Smooth muscle cell (in vitro differentiated cells): ENCODE measurements around the gene GADD45B. TPM values are rescaled to one million over a fixed set of nuclear protein-coding genes. Genes with fewer than 3 reads are reported as not detected.

Source experiments
- DNase-seq: peaks from one replicate; lab custom pipeline; 2025; ENCODE audit not compliant: unreplicated experiment; lab: John Stamatoyannopoulos, UW
- H2AFZ ChIP-seq: fragments of 200-600 bp; sonication (generic); 2 replicates; pipeline ENCODE4 v1.6.0; 2016; ENCODE audit warnings: antibody characterized with exemption, low read depth, mild to moderate bottlenecking
- H3F3A ChIP-seq: fragments of 200-600 bp; sonication (generic); 2 replicates; pipeline ENCODE4 v1.6.0; 2017; ENCODE audit warnings: antibody characterized with exemption, low read depth
- H3K27ac ChIP-seq: fragments of 200-600 bp; sonication (generic); 2 replicates; pipeline ENCODE4 v1.5.1; 2016; ENCODE audit warnings: low read depth, mild to moderate bottlenecking
- H3K27me3 ChIP-seq: fragments of 200-600 bp; sonication (generic); 2 replicates; pipeline ENCODE4 v1.6.1; 2016; ENCODE audit warnings: low read depth, mild to moderate bottlenecking
- H3K36me3 ChIP-seq: fragments of 200-600 bp; sonication (generic); 2 replicates; pipeline ENCODE4 v1.5.1; 2016; ENCODE audit warnings: low read depth
- H3K4me1 ChIP-seq: fragments of 200-600 bp; sonication (generic); 2 replicates; pipeline ENCODE4 v1.5.1; 2016; ENCODE audit warnings: low read depth
- H3K4me2 ChIP-seq: fragments of 200-600 bp; sonication (generic); 2 replicates; pipeline ENCODE4 v1.6.0; 2016; ENCODE audit warnings: mild to moderate bottlenecking
- H3K4me3 ChIP-seq: fragments of 200-600 bp; sonication (generic); 2 replicates; pipeline ENCODE4 v1.5.1; 2016; ENCODE audit warnings: mild to moderate bottlenecking
- H3K79me2 ChIP-seq: fragments of 200-600 bp; sonication (generic); 2 replicates; pipeline ENCODE4 v1.6.0; 2016; ENCODE audit warnings: low read depth, mild to moderate bottlenecking
- H3K9ac ChIP-seq: fragments of 200-600 bp; sonication (generic); 2 replicates; pipeline ENCODE4 v1.6.0; 2016; ENCODE audit warnings: low read depth
- H3K9me3 ChIP-seq: fragments of 200-600 bp; sonication (generic); replicated peaks from 2 replicates; pipeline ENCODE4 v1.5.1; 2016; ENCODE audit warnings: low read depth
- H4K20me1 ChIP-seq: fragments of 200-600 bp; sonication (generic); 2 replicates; pipeline ENCODE4 v1.6.0; 2016; ENCODE audit warnings: low read depth
- WGBS: methylation state at CpG from one replicate; pipeline ENCODE4 v1.1.7; 2016; ENCODE audit warnings: low lambda C conversion rate; 5-methylcytosine and 5-hydroxymethylcytosine counted together
- polyA plus RNA-seq: library from polyadenylated mRNA; unstranded; fragments of >200 nt; fragmentation: Nextera tagmentation; extraction: Ambion mirVana; gene quantifications from 2 replicates; pipeline ENCODE4 v1.2.1, GENCODE V29; 2016
- total RNA-seq: library from RNA; depleted of rRNA; stranded (reverse); fragments of >200 nt; gene quantifications from 2 replicates; pipeline ENCODE4 v1.2.3, GENCODE V29; 2014
- TF ChIP-seq, protein P1 (sequence below): fragments of 200-600 bp; sonication (generic); IDR thresholded peaks from 2 replicates; pipeline ENCODE4 v1.5.1; 2017; ENCODE audit warnings: borderline replicate concordance, mild to moderate bottlenecking, antibody characterized with exemption; ENCODE audit not compliant: insufficient read depth, poor library complexity, severe bottlenecking

The GADD45B gene
- total and polyA plus RNA-seq, 2 experiments from 2014 or later = 252 to 533 TPM

DNA sequence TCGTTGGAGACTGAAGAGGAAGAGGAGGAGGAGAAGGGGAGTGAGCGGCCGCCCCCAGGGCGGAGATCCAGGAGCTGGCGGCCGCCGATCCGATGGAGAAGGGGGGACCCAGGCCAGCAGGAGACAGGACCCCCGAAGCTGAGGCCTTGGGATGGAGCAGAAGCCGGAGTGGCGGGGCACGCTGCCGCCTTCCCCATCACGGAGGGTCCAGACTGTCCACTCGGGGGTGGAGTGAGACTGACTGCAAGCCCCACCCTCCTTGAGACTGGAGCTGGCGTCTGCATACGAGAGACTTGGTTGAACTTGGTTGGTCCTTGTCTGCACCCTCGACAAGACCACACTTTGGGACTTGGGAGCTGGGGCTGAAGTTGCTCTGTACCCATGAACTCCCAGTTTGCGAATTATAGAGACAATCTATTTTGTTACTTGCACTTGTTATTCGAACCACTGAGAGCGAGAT lies 1.8 kb downstream of the GADD45B start:
- H2AFZ ChIP-seq = no peak overlapping the region
- H3K9ac ChIP-seq = peak overlapping the region; percentile 97
- H3K4me2 ChIP-seq = peak overlapping the region; percentile 95
- no peaks in the 10 kb centered on the region for H3K27me3 ChIP-seq
- peak overlapping the region; percentile 99 for H3K4me3 ChIP-seq
- H3K27ac ChIP-seq = peak overlapping the region; percentile 96
- peaks cover 5% of the 10 kb centered on the region for H3K4me1 ChIP-seq
- no peaks in the 10 kb centered on the region for H3K9me3 ChIP-seq
- H3K79me2 ChIP-seq = peaks cover 26% of the 10 kb centered on the region
- H4K20me1 ChIP-seq = peaks cover 30% of the 10 kb centered on the region
- H3F3A ChIP-seq = peaks cover 27% of the 10 kb centered on the region
- no peak for DNase-seq
- TF ChIP-seq, protein P1, sequence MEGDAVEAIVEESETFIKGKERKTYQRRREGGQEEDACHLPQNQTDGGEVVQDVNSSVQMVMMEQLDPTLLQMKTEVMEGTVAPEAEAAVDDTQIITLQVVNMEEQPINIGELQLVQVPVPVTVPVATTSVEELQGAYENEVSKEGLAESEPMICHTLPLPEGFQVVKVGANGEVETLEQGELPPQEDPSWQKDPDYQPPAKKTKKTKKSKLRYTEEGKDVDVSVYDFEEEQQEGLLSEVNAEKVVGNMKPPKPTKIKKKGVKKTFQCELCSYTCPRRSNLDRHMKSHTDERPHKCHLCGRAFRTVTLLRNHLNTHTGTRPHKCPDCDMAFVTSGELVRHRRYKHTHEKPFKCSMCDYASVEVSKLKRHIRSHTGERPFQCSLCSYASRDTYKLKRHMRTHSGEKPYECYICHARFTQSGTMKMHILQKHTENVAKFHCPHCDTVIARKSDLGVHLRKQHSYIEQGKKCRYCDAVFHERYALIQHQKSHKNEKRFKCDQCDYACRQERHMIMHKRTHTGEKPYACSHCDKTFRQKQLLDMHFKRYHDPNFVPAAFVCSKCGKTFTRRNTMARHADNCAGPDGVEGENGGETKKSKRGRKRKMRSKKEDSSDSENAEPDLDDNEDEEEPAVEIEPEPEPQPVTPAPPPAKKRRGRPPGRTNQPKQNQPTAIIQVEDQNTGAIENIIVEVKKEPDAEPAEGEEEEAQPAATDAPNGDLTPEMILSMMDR = no peak
- H3K36me3 ChIP-seq = no peaks in the 10 kb centered on the region
- 9% methylated on average over 13 of the region's 21 CpGs for WGBS

DNA sequence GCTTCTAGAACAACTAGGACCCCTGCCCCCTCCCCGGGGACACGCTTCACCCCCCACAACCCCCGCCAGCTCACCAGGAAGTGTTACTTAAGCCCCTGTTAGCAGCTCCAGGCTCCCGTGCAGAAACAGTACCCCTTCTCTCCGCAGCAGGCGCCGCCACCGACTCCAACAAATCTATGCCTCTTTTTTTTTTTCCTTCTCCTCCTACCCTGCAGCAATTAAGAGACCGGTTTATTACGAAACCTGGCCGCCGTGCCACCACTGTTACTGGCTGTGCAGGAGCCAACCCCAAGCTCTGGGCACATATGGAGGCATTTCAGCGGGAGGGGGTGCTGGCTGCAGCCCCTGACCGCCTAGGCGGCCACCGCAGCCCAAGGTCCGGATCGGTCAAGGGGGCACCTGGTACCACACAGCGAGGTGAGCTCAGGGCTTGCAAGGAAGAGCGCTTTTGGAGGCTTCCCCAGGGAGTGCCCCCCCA lies 2.4 kb downstream of the GADD45B start:
- Histone ChIP-seq H3K9me3 (no peaks in the 10 kb centered on the region), H3K4me2 (peak overlapping the region; percentile 95), H3K4me1 (peaks cover 5% of the 10 kb centered on the region), H3K36me3 (no peaks in the 10 kb centered on the region), H3K4me3 (peak overlapping the region; percentile 99), H3K27me3 (no peaks in the 10 kb centered on the region), H3K27ac (peak overlapping the region; percentile 96), H4K20me1 (peaks cover 30% of the 10 kb centered on the region), H3K9ac (peak overlapping the region; percentile 97), H3F3A (peaks cover 27% of the 10 kb centered on the region), H2AFZ (no peak overlapping the region), H3K79me2 (peaks cover 26% of the 10 kb centered on the region)
- 2% methylated on average over 20 of the region's 20 CpGs for WGBS
- TF ChIP-seq, protein P1 = peak; percentile 9
- DNase-seq = no peak

- Histone ChIP-seq H4K20me1 (peaks cover 30% of the 10 kb centered on the region), H3K9me3 (no peaks in the 10 kb centered on the region), H3K79me2 (peaks cover 26% of the 10 kb centered on the region), H3K36me3 (no peaks in the 10 kb centered on the region), H3K27me3 (no peaks in the 10 kb centered on the region), H3K27ac (peak overlapping the region; percentile 96), H3K4me1 (peaks cover 5% of the 10 kb centered on the region), H3K4me2 (peak overlapping the region; percentile 95), H3K9ac (peak overlapping the region; percentile 97), H3K4me3 (peak overlapping the region; percentile 99), H3F3A (peaks cover 27% of the 10 kb centered on the region), H2AFZ (no peak overlapping the region)
- TF ChIP-seq, protein P1 = no peak
- DNase-seq = peak; percentile 49
- 3% methylated on average over 25 of the region's 39 CpGs for WGBS
Observed at GRCh38 chr19:2478756-2479555, 3.0 kb downstream of the GADD45B start.
